Amygdala (tissue), 56 donors: ENCODE data around the gene TTC32.

Source experiments
- DNase-seq, 56 donors: peaks; one replicate each; lab custom pipeline; 2025; lab: John Stamatoyannopoulos, UW

The TTC32 gene

GRCh38 chr2:19878268-19879046, 23.3 kb downstream of the TTC32 start:
- DNase-seq, result no peak

GRCh38 chr2:19876751-19877150, 25.0 kb downstream of the TTC32 start:
- no peak for DNase-seq

DNA sequence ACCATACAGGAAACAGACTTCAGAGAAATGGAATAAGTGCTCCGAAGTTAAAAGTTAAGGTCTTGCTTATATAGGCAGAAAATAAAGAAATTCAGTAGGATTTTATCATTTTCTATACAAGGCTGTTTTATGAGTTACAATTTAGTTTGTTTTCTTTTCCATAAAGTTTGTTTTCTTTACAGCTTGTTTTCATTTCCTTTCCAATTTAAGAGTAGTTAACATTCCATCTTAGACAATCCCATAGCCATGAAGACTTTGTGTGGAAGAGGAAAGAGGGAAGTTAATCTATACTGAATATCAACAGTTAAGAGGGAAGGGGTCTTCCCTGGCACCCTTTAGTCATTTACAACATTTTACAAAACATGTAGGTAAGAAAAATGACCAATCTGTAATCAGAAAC, 26.5 kb downstream of the TTC32 start:
- DNase-seq, result no peak

DNA sequence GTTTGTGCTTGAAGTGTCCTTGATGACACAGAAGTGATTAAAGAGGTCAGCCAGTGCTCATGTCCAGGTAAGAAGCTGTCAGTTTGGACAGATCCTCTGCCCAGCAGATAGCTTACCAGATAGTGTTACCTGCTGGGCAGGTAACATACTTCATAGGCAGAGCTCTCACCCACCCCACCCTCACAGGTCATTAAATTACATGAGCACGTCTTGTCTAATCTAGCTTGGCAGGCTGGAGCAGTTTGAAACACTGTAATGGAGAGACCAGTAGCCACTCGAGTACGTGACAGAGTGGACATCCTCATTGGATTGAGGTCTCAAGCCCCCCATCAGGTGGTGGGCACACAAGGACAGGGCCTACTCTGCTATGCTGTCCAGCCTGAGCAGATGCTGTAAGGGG, 27.1 kb downstream of the TTC32 start:
- no peak for DNase-seq

DNA sequence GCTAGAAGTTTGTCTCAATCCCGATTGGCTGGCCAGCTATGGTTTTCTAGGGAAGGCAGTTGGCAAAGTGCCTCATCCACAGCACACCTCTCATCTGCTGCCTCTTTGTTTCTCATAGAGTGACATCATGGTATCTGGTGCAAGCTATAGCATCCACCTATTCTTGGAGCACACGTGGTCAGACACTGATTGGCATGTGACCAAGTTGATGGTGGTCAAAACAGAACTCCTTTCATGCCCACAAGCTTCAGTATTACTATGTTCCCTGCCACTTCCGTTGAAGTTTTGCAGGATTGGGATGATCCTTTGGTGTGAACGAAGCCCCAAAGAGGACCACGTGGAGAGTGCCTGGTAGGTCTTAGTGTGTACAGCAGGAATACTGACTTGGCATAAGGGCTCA, 28.8 kb downstream of the TTC32 start:
- DNase-seq, result no peak

DNA sequence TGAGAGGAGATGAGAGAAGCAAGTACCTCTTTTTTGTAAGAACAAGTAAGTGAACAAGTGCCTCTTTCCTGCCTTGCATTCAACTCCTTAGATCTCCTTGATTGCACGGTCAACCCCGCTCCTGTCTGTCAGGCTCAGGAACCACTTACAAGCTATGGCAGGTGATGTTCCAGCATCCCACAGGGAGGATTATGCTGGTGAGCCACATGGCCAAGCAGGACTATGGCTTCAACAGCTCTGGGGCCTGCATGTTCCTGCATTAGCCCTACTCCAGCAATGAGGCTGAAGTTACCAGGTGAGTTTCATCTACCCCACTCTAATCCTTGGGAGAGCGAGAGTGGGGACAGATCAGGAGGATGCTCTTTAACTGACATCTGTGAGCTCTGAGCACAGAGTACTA, 29.5 kb downstream of the TTC32 start:
- DNase-seq, result no peak

DNA sequence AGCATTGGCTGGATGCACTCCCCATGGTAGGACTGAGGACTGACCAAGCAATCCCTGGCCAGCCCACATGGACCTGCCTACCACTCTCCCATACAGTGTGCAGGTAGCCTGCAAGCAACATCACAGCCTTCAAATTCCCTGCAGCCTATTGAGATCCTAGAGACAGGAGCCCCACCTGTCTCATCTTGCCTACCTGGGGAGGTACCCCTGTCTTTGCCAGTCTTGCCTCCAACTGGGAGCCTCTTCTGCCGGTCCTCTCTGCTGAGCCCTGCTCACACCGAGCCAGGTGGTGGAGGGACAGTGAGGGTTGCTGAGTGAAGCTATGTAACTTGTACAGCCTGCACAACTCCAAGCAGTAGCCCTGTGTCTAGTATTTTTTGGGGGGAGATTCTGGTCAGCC, 29.9 kb downstream of the TTC32 start:
- DNase-seq, result no peak

DNA sequence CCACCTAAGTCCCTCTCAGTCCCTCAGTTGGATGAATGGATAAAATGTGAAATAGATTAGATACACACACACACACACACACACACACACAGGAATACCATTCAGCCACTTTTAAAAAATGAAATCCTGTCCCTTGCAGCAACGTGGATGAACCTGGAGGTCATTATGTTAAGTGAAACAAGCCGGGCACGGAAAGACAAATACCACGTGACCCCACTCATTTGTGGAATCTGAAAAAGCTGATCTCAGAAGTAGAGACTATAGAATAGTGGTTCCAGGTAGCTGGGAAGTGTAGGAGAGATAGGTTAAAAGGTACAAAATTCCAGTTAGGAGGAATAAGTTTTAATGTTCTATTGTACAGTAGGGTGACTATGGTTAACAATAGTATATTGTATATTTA, 31.0 kb downstream of the TTC32 start:
- no peak for DNase-seq

DNA sequence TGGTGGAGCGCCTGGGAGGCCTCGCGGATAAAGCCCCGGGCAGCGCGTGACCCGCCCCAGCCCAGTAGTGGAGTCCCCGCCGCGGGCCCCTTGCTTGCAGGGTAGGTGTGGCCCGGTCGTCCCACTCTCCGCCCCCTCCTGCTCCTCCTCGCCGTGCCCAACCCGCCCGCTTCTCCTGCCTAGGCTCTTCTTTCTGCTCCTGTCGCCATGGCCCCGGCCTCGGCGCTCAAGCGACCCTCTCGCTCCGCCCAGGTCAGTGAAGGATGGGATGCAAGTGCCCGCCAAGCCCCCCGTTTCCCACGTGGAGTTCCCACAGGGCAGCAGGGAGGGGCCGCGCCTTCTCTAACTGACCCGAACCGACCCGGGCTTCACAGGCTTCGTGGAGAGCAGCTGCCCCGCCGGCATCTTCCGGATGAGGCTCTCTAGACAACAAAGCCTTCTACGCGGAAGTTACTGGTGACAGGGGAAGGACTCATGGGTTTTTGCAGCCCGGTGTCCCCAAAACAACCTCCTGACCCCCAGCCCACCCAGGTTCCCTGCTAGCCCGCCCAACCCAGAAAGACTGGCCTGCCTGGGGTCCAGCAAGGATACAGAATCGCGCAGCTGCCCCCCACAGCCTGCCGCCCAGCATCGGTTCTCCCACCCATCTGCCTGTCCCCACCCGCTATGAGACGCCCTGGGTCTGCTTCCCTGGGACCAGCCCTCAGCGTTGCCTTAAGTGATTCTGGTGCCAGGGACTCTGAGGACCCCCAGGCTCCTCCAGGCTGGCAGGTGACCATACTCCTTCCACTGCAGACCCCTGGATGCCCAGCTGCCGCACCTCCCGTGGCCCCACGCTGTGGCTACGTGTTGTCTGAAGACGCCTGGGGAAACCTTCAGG, 32.8 kb downstream of the TTC32 start:
- peak in 2 of 56 donors; percentile 1 to 22 for DNase-seq

- DNase-seq, result no peak
Measured at GRCh38 chr2:19868224-19868623, 33.6 kb downstream of the TTC32 start.

DNA sequence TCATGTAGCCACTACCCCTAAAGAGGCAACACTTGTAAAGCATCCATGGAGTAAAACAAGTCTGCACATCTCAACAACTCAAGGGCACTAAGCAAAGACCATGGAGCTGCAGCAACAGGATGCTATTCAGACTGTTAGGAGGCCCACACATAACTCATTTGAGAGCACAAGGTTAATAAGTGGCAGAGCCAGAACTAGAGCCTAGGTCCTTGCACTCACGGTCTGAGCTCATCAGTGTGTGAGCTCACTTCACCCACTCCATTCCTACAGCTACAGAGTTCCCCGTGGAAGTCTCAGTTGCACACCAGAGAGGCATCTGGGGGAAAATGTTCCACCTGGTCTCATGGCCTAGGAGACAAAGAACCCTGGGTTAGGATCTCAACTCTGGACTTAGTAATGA, 35.0 kb downstream of the TTC32 start:
- no peak for DNase-seq

GRCh38 chr2:19865151-19865550, 36.6 kb downstream of the TTC32 start:
- DNase-seq, result no peak

DNA sequence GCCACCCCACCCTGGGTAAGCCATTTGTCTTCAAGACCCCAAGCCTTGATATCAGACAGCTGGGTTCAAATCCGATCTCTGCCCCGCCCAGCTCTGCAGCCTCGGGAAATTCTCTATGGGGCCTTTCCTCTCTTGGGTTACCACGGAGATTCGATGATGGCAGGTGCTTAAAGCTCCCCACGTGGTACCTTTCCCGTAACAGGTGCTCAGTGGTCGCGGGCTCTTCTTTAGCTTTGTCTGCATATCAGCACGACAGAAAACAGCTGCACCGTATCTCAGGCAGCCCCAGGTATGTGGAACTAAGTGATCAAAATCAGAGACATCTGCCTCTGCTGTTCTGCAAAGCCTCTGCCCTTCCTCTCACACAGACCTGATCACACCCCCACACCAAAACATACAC, 37.4 kb downstream of the TTC32 start:
- no peak for DNase-seq

DNA sequence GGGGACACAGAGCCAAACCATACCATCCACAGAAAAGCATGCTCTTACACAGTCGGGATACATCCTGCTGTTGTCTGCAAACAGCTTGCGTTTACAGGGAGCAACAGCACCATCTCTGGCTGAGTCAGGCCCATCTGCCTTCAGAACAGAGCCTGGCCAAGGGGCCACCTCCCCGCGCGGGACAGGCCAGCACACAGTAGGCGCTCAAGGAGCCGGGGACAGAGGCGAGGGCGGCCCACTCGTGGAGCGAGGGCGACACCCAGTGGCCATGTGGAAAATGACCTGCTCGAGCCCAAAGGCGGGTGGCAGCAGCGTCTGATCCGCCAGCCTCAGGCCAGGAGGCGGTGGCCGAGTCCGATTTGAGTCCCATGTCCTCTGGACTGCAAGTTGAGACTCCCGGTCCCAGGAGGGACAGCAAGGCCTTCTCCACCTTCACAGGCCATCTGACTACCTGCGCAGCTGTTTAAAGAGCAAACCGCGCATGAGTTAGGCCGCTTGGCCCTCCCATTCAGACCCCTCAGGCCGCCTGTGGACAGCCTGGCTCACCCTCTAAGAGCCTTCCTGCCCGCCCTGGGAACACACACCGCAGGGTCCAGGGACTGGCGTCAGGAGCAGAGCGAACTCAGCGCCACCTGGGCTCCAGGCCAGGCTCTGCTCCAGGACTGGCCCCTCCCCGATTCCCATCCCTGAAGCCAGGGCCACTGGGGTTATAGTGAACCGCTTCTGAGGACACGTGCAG, 38.3 kb downstream of the TTC32 start:
- peak in 48 of 56 donors; percentile 11 to 79 (median 44) for DNase-seq

DNA sequence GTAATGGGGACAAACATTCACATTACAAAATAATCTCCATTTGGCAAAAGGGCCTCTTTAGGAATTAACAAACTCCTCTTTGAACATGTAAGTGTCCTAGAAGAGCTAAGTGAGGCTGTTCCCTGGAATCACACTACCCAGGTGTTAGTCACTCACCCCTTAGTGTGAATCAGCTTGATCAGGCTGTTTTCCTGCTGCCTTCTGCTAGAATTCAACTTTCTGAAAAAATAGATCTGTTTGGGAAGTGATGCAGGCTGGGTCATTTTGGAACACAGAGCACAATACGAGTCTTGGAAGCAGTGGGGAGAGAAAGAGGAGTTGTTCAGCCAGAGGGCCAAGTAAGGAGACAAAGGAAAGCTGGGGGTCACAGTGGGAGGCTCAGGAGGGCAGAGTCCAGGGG, 40.0 kb downstream of the TTC32 start:
- no peak for DNase-seq

DNA sequence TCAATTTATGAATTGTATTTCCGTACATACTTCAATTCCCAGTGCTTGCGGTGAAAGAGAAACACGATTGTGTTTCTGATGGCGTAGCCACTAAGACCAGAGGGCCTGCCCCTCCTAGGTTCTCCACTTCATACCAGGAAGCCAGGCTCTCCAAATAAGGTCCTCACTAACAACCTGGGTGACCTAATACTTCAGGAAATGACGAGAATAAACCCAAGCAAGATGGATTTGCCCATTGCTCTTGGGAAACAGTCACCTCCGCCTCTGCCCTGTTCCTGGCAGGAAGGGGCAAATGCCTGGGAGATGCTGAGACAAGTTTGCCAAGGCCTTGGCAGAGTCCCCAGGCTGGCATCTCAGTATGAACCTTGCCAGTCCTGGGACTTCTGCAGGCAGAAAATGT, 41.8 kb downstream of the TTC32 start:
- peak in 6 of 56 donors; percentile 2 to 25 (median 10) for DNase-seq

DNA sequence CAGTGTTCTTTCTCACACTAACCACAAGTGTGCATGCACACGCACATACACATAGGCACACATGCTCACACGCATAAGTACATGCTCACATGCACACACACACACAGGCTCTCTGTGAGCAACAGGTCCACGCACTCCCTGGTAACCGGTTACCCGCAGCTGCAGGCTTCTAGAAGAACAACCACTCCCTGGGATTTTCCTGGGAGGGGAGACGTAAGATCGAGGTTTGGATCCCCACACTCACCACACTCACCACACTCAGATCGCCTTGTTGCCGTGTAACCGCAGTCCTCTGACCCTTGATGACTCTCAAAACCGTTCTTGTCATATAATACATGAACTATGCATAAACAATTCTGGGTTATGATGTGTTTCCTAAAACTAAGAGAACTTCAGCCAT, 42.2 kb downstream of the TTC32 start:
- DNase-seq, result no peak

DNA sequence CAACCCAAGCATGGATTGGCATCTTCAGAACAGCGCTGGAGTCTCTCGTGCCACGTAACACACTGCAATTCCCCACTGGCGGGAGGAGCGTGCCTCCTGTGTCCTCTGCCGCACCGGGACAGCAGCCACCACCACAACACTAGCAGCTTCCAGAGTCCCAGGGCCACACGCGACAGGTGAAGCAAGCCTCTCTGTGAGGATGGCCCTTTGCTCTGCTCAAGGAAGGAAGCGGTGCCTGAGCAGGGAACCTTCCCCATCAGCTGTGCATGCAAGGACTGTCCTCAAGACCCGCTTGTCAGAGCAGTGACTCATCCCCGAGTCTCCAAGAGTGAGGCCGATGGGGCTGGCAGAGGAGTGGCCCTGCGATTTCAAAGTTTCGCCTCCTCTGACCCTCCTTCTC, 44.0 kb downstream of the TTC32 start:
- no peak for DNase-seq

DNA sequence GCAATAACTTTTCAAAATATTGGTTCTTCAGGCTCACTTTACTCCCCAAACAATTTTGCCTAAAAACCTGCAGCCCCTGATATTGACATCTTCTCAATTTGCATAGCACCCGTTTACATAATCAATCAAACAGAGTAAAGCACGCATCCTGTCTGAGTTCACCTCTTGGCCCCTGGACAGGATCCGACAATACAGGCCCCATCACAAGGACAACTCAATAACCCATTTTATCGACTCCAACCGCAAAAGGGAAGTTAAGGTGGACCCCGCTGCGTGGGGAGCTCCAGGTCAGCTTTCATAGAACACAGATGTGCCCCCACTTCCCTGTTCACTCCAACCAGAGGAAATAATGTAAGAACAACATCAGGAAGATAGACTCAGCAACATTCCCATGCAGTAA, 44.7 kb downstream of the TTC32 start:
- DNase-seq, result no peak

GRCh38 chr2:19855542-19856431, 46.0 kb downstream of the TTC32 start:
- no peak for DNase-seq
